HepG2 (cell line): ENCODE data around the gene IFI27. TPM values are rescaled to one million over a fixed set of nuclear protein-coding genes. Genes with fewer than 3 reads are reported as not detected.

ENCODE experiments used
- ARID2 ChIP-seq: sonication (generic); formaldehyde crosslinking; IDR thresholded peaks from 2 replicates; pipeline ENCODE4 v1.8.1; 2022; ENCODE audit warnings: mild to moderate bottlenecking, missing genetic modification reagents, borderline replicate concordance
- EP300 ChIP-seq, 3 experiments: sonication (generic) in 1 of 3; formaldehyde crosslinking in 1 of 3; IDR thresholded peaks; 2 replicates each; pipeline versions ENCODE4 v1.5.1 to v1.6.1; 2011 to 2020; ENCODE audit warnings: low read depth in 2 of 3, low read length in 2 of 3, borderline replicate concordance in 1 of 3, improper control_type of control experiment in 1 of 3, mild to moderate bottlenecking in 1 of 3, missing genetic modification reagents in 1 of 3, moderate library complexity in 1 of 3
- LCORL ChIP-seq, 2 experiments: fragments of 450-650 bp in 1 of 2; sonication (generic) in 1 of 2; formaldehyde crosslinking in 1 of 2; IDR thresholded peaks; 2 replicates each; pipeline versions ENCODE4 v1.5.0 to v1.6.1; 2017 to 2020; ENCODE audit warnings: antibody characterized with exemption in 1 of 2, missing genetic modification reagents in 1 of 2
- MAF1 ChIP-seq: sonication (generic); formaldehyde crosslinking; IDR thresholded peaks from 2 replicates; pipeline ENCODE4 v1.5.0; 2020; ENCODE audit warnings: missing genetic modification reagents, borderline replicate concordance
- NFIB ChIP-seq: sonication (generic); formaldehyde crosslinking; IDR thresholded peaks from 2 replicates; pipeline ENCODE4 v1.9.0; 2021; ENCODE audit warnings: missing genetic modification reagents, mild to moderate bottlenecking, borderline replicate concordance
- SALL1 ChIP-seq: sonication (generic); formaldehyde crosslinking; IDR thresholded peaks from 2 replicates; pipeline ENCODE4 v1.8.0; 2022; ENCODE audit warnings: mild to moderate bottlenecking, missing genetic modification reagents
- ZMAT3 ChIP-seq: sonication (generic); formaldehyde crosslinking; conservative IDR thresholded peaks from 2 replicates; pipeline ENCODE4 v1.7.0; 2021; ENCODE audit warnings: missing genetic modification reagents
- ZNF672 ChIP-seq: sonication (generic); formaldehyde crosslinking; IDR thresholded peaks from 2 replicates; pipeline ENCODE4 v1.8.1; 2022; ENCODE audit warnings: missing genetic modification reagents
- ZNF674 ChIP-seq: sonication (generic); formaldehyde crosslinking; IDR thresholded peaks from 2 replicates; pipeline ENCODE4 v1.5.0; 2020; ENCODE audit warnings: low read depth, mild to moderate bottlenecking, missing genetic modification reagents
- ZSCAN25 ChIP-seq: sonication (generic); formaldehyde crosslinking; IDR thresholded peaks from 2 replicates; pipeline ENCODE4 v1.8.0; 2022; ENCODE audit warnings: mild to moderate bottlenecking, missing genetic modification reagents
- polyA plus RNA-seq, 8 experiments: library from polyadenylated mRNA; depleted of rRNA in 3 of 8; stranded (reverse) in 7 of 8; unstranded in 1 of 8; fragments of >200 nt; fragmentation: Illumina TruSeq in 4 of 8; extraction: Trizol in 4 of 8; gene quantifications; 2 replicates each; pipeline versions ENCODE4 v1.2.1 to v1.2.3, GENCODE V29; 2011 to 2016; ENCODE audit warnings: low read depth in 4 of 8, missing spikeins in 1 of 8, mixed read lengths in 1 of 8; ENCODE audit not compliant: insufficient read depth in 1 of 8
- total RNA-seq, 5 experiments: library from RNA; depleted of rRNA; stranded (reverse); fragments of >200 nt; fragmentation: Illumina TruSeq; extraction: Trizol; gene quantifications; 2 replicates each; pipeline ENCODE4 v1.2.3, GENCODE V29; 2016; ENCODE audit warnings: low read depth in 1 of 5
- TF ChIP-seq, protein P1 (sequence below): sonication (generic); formaldehyde crosslinking; IDR thresholded peaks from 2 replicates; pipeline ENCODE4 v1.4.0; 2020; ENCODE audit warnings: missing genetic modification reagents, borderline replicate concordance
- TF ChIP-seq, protein P2 (sequence below): sonication (generic); formaldehyde crosslinking; IDR thresholded peaks from 2 replicates; pipeline ENCODE4 v1.4.0; 2020; ENCODE audit warnings: missing genetic modification reagents

The IFI27 gene
- total and polyA plus RNA-seq, 2 of the 13 experiments (the other 11 are each of a cell fraction or from before 2014, with no cell fraction given), result 1.2 to 1.7 TPM

- TF ChIP-seq, protein P1, sequence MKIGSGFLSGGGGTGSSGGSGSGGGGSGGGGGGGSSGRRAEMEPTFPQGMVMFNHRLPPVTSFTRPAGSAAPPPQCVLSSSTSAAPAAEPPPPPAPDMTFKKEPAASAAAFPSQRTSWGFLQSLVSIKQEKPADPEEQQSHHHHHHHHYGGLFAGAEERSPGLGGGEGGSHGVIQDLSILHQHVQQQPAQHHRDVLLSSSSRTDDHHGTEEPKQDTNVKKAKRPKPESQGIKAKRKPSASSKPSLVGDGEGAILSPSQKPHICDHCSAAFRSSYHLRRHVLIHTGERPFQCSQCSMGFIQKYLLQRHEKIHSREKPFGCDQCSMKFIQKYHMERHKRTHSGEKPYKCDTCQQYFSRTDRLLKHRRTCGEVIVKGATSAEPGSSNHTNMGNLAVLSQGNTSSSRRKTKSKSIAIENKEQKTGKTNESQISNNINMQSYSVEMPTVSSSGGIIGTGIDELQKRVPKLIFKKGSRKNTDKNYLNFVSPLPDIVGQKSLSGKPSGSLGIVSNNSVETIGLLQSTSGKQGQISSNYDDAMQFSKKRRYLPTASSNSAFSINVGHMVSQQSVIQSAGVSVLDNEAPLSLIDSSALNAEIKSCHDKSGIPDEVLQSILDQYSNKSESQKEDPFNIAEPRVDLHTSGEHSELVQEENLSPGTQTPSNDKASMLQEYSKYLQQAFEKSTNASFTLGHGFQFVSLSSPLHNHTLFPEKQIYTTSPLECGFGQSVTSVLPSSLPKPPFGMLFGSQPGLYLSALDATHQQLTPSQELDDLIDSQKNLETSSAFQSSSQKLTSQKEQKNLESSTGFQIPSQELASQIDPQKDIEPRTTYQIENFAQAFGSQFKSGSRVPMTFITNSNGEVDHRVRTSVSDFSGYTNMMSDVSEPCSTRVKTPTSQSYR (CRISPR knock-in tag), result no peak
- TF ChIP-seq ZNF674, result no peak
- no peak for TF ChIP-seq LCORL (IDR thresholded peaks at IDR 0.05)
- TF ChIP-seq LCORL (CRISPR knock-in tag; IDR thresholded peaks at IDR 0.05), result no peak
- no peak for TF ChIP-seq NFIB (CRISPR knock-in tag)
- no peak for TF ChIP-seq ZMAT3 (CRISPR knock-in tag)
- no peak for TF ChIP-seq ARID2
- TF ChIP-seq, protein P2, sequence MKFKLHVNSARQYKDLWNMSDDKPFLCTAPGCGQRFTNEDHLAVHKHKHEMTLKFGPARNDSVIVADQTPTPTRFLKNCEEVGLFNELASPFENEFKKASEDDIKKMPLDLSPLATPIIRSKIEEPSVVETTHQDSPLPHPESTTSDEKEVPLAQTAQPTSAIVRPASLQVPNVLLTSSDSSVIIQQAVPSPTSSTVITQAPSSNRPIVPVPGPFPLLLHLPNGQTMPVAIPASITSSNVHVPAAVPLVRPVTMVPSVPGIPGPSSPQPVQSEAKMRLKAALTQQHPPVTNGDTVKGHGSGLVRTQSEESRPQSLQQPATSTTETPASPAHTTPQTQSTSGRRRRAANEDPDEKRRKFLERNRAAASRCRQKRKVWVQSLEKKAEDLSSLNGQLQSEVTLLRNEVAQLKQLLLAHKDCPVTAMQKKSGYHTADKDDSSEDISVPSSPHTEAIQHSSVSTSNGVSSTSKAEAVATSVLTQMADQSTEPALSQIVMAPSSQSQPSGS, result no peak
- TF ChIP-seq ZSCAN25 (CRISPR knock-in tag), result no peak
- TF ChIP-seq MAF1 (CRISPR knock-in tag), result no peak
- no peak for TF ChIP-seq SALL1
- TF ChIP-seq EP300 (IDR thresholded peaks at IDR 0.05; ENCODE audit: low read depth in 2 of 2, low read length in 2 of 2), result no peak
- TF ChIP-seq EP300 (CRISPR knock-in tag; IDR thresholded peaks at IDR 0.05; ENCODE audit: borderline replicate concordance), result no peak
- no peak for TF ChIP-seq ZNF672 (CRISPR knock-in tag)
Observed at GRCh38 chr14:94087891-94088290, 22.6 kb upstream of the IFI27 start (continued).
